CD14-positive monocyte (primary cell): ENCODE data around the gene SHROOM4. TPM values are rescaled to one million over a fixed set of nuclear protein-coding genes. Genes with fewer than 3 reads are reported as not detected.

ENCODE experiments used
- DNase-seq, 3 donors: peaks; one replicate each; pipeline ENCODE4 v3.0.0-alpha.2; 2011 to 2022
- H2AFZ ChIP-seq: 2 replicates; pipeline ENCODE4 v1.6.0; 2012; ENCODE audit warnings: mild to moderate bottlenecking, low read depth, low read length, inconsistent platforms; ENCODE audit not compliant: insufficient read depth, poor library complexity, severe bottlenecking
- H3K27ac ChIP-seq, 2 donors: 1 replicate in 1 of 2; 2 replicates in 1 of 2; pipeline ENCODE4 v1.5.1; 2012 to 2013; ENCODE audit warnings: low read length in 2 of 2, control low read depth in 1 of 2, inconsistent platforms in 1 of 2, low read depth in 1 of 2, mild to moderate bottlenecking in 1 of 2
- H3K27me3 ChIP-seq, 2 donors: one replicate each; pipeline versions ENCODE4 v1.6.0 to v1.6.1; 2011 to 2013; ENCODE audit warnings: low read length in 2 of 2; ENCODE audit not compliant: control insufficient read depth in 2 of 2, insufficient read depth in 2 of 2
- H3K36me3 ChIP-seq, 2 donors: replicated peaks in 1 of 2; 1 replicate in 1 of 2; 2 replicates in 1 of 2; pipeline versions ENCODE4 v1.5.1 to v1.6.1; 2012 to 2013; ENCODE audit warnings: low read length in 2 of 2, control low read depth in 1 of 2, inconsistent platforms in 1 of 2, mild to moderate bottlenecking in 1 of 2; ENCODE audit not compliant: insufficient read depth in 2 of 2, control insufficient read depth in 1 of 2
- H3K4me1 ChIP-seq, 2 donors: 1 replicate in 1 of 2; 2 replicates in 1 of 2; pipeline versions ENCODE4 v1.5.1 to v1.6.1; 2012 to 2013; ENCODE audit warnings: low read length in 2 of 2, control low read depth in 1 of 2, inconsistent platforms in 1 of 2, mild to moderate bottlenecking in 1 of 2, moderate library complexity in 1 of 2; ENCODE audit not compliant: insufficient read depth in 2 of 2, control insufficient read depth in 1 of 2
- H3K4me2 ChIP-seq: replicated peaks from 2 replicates; pipeline ENCODE3; 2012; ENCODE audit warnings: low read length, moderate library complexity, mild to moderate bottlenecking; ENCODE audit not compliant: poor library complexity, severe bottlenecking; ENCODE audit errors: extremely low read depth
- H3K4me3 ChIP-seq, 3 experiments: fragments of 200-600 bp in 1 of 3; sonication (generic) in 1 of 3; replicated peaks in 1 of 3; 1 replicate in 2 of 3; 2 replicates in 1 of 3; pipeline ENCODE4 v1.5.1; 2011 to 2013; ENCODE audit warnings: low read length in 3 of 3, mild to moderate bottlenecking in 3 of 3, control low read depth in 2 of 3, low read depth in 2 of 3, inconsistent platforms in 1 of 3, moderate library complexity in 1 of 3
- H3K79me2 ChIP-seq: 2 replicates; pipeline ENCODE4 v1.6.0; 2012; ENCODE audit warnings: mild to moderate bottlenecking, control low read depth, inconsistent platforms, low read length, moderate library complexity; ENCODE audit not compliant: insufficient read depth
- H3K9ac ChIP-seq: 2 replicates; pipeline ENCODE4 v1.6.0; 2017; ENCODE audit warnings: low read length, mild to moderate bottlenecking; ENCODE audit not compliant: insufficient read depth, poor library complexity, severe bottlenecking
- H3K9me3 ChIP-seq, 2 donors: replicated peaks in 1 of 2; 1 replicate in 1 of 2; 2 replicates in 1 of 2; pipeline versions ENCODE4 v1.5.1 to v1.6.1; 2012 to 2013; ENCODE audit warnings: low read length in 2 of 2, control low read depth in 1 of 2; ENCODE audit not compliant: control insufficient read depth in 1 of 2, insufficient read depth in 1 of 2
- H4K20me1 ChIP-seq: 2 replicates; pipeline ENCODE4 v1.6.0; 2012; ENCODE audit warnings: mild to moderate bottlenecking, low read length, control low read depth, moderate library complexity; ENCODE audit not compliant: insufficient read depth
- H3K27ac Mint-ChIP-seq, 7 donors: one replicate each; pipeline ENCODE4 v1.8.0; 2020; ENCODE audit warnings: mild to moderate bottlenecking in 7 of 7, mixed read lengths in 7 of 7, moderate library complexity in 6 of 7, inconsistent platforms in 2 of 7
- H3K27me3 Mint-ChIP-seq, 3 donors: one replicate each; pipeline ENCODE4 v1.8.0; 2021 to 2022; ENCODE audit warnings: low read depth in 3 of 3, mild to moderate bottlenecking in 3 of 3, mixed read lengths in 3 of 3, moderate library complexity in 3 of 3, inconsistent platforms in 1 of 3
- H3K36me3 Mint-ChIP-seq, 2 donors: one replicate each; pipeline ENCODE4 v1.8.0; 2020; ENCODE audit warnings: mixed read lengths in 2 of 2, inconsistent platforms in 1 of 2, mild to moderate bottlenecking in 1 of 2
- H3K4me1 Mint-ChIP-seq: one replicate; pipeline ENCODE4 v1.8.0; 2020; ENCODE audit warnings: mild to moderate bottlenecking, mixed read lengths
- H3K4me3 Mint-ChIP-seq, 2 donors: one replicate each; pipeline ENCODE4 v1.8.0; 2020; ENCODE audit warnings: mild to moderate bottlenecking in 2 of 2, mixed read lengths in 2 of 2, moderate library complexity in 1 of 2
- H3K9me3 Mint-ChIP-seq, 7 donors: one replicate each; pipeline ENCODE4 v1.8.0; 2020 to 2022; ENCODE audit warnings: mixed read lengths in 7 of 7, mild to moderate bottlenecking in 6 of 7, moderate library complexity in 6 of 7, inconsistent platforms in 2 of 7
- WGBS: methylation state at CpG from one replicate; pipeline ENCODE4 v1.1.5; 2013; ENCODE audit warnings: missing lambda C conversion rate; ENCODE audit not compliant: insufficient coverage; 5-methylcytosine and 5-hydroxymethylcytosine counted together
- intact Hi-C, 2 donors: fragments of 100-400 bp; cut with micrococcal nuclease; formaldehyde crosslinking; loops; one replicate each; pipeline versions ENCODE4 v1.15.0 to v1.15.1; 2023
- polyA plus RNA-seq, 3 donors: library from polyadenylated mRNA; depleted of rRNA in 1 of 3; unstranded in 2 of 3; stranded (reverse) in 1 of 3; fragments of 300-500 nt in 2 of 3; fragments of >200 nt in 1 of 3; fragmentation: Illumina TruSeq in 2 of 3; gene quantifications; 1 replicate in 2 of 3; 2 replicates in 1 of 3; pipeline ENCODE4 v1.2.3, GENCODE V29; 2012 to 2021
- TF ChIP-seq, protein P1 (sequence below): fragments of 200-600 bp; IDR thresholded peaks from one replicate; pipeline ENCODE4 v1.8.0; 2022; ENCODE audit warnings: antibody characterized with exemption, mild to moderate bottlenecking

Gene SHROOM4
- polyA plus RNA-seq, 3 donors, result under 0.01 TPM; not detected in 2

DNA sequence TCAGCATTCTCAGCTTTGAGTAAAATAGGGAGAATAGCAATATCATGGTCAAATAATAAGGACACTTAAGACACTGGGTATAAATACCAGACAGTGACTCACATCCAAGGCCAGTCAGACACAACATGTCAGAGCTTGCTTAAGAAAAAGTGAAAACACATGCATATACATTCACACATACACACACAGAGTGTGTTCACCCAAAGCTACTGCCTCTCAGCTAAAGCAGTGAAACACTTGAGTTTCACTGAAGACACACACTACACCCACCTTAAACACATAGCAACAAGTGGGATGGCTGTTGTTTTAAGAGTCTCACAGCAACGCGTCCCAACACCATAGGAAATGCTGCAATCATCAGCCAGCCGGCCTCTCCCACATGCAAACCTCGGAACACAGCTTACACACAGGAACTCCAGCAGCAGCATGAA lies 14.4 kb downstream of the SHROOM4 start:
- Histone ChIP-seq H3K4me1 (no peaks in the 10 kb centered on the region), H3K79me2 (no peaks in the 10 kb centered on the region), H3K36me3 (no peaks in the 10 kb centered on the region), H3K4me2 (no peak overlapping the region), H3K27ac (no peak overlapping the region), H3K27me3 (peaks cover 0 to 2% of the 10 kb centered on the region in 2 donors), H3K4me3 (no peak overlapping the region), H4K20me1 (no peaks in the 10 kb centered on the region), H3K9me3 (no peaks in the 10 kb centered on the region), H2AFZ (no peak overlapping the region), H3K9ac (no peak overlapping the region)
- Mint-ChIP-seq H3K4me1 (peaks cover 13% of the 10 kb centered on the region), H3K4me3 (no peak overlapping the region), H3K36me3 (no peaks in the 10 kb centered on the region), H3K9me3 (peaks cover 0 to 2% (median 0%) of the 10 kb centered on the region in 7 donors), H3K27me3 (peaks cover 0 to 1% (median 0%) of the 10 kb centered on the region in 3 donors), H3K27ac (no peak overlapping the region)
- DNase-seq, result no peak
- TF ChIP-seq, protein P1, sequence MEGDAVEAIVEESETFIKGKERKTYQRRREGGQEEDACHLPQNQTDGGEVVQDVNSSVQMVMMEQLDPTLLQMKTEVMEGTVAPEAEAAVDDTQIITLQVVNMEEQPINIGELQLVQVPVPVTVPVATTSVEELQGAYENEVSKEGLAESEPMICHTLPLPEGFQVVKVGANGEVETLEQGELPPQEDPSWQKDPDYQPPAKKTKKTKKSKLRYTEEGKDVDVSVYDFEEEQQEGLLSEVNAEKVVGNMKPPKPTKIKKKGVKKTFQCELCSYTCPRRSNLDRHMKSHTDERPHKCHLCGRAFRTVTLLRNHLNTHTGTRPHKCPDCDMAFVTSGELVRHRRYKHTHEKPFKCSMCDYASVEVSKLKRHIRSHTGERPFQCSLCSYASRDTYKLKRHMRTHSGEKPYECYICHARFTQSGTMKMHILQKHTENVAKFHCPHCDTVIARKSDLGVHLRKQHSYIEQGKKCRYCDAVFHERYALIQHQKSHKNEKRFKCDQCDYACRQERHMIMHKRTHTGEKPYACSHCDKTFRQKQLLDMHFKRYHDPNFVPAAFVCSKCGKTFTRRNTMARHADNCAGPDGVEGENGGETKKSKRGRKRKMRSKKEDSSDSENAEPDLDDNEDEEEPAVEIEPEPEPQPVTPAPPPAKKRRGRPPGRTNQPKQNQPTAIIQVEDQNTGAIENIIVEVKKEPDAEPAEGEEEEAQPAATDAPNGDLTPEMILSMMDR, result no peak
- intact Hi-C loops, result no loop called here
- no CpG with 5 or more reads among the region's 4 CpGs for WGBS

GRCh38 chrX:50798783-50799182 lies 15.2 kb downstream of the SHROOM4 start:
- Histone ChIP-seq H3K4me1 (no peaks in the 10 kb centered on the region), H4K20me1 (no peaks in the 10 kb centered on the region), H3K27ac (no peak overlapping the region), H3K36me3 (no peaks in the 10 kb centered on the region), H3K4me2 (no peak overlapping the region), H3K9ac (no peak overlapping the region), H3K27me3 (peaks cover 0 to 2% of the 10 kb centered on the region in 2 donors), H2AFZ (no peak overlapping the region), H3K4me3 (no peak overlapping the region), H3K79me2 (no peaks in the 10 kb centered on the region), H3K9me3 (no peaks in the 10 kb centered on the region)
- Mint-ChIP-seq H3K4me3 (no peak overlapping the region), H3K9me3 (peaks cover 0 to 2% (median 0%) of the 10 kb centered on the region in 7 donors), H3K27ac (no peak overlapping the region), H3K4me1 (peaks cover 13% of the 10 kb centered on the region), H3K36me3 (no peaks in the 10 kb centered on the region), H3K27me3 (peaks cover 0 to 2% (median 2%) of the 10 kb centered on the region in 3 donors)
- DNase-seq, result no peak
- intact Hi-C loops, result no loop called here
- 98% methylated on average over 4 of the region's 4 CpGs for WGBS
- TF ChIP-seq, protein P1, result no peak
